K562 (cell line): ENCODE data around the gene MRPS6. TPM values are rescaled to one million over a fixed set of nuclear protein-coding genes. Genes with fewer than 3 reads are reported as not detected.

ENCODE experiments used
- ATAC-seq: fragments of 200-7000 bp; cut with Tn5 transposase; 3 replicates; pipeline ENCODE4 v1.9.1; 2020; ENCODE audit warnings: moderate library complexity
- BruUV-seq: library from RNA; stranded (reverse); fragments of 400-500 nt; replicated peaks from 2 replicates; lab custom pipeline; 2021; lab: Mats Ljungman, UMichigan
- CTCF ChIA-PET: fragments of 300-600 bp; formaldehyde crosslinking; extraction: SDS; loops from one replicate; lab custom pipeline; 2021; ENCODE audit warnings: low intra/inter-chr PET ratio; lab: Yijun Ruan, JAX
- POLR2A ChIA-PET: fragments of 300-600, 350-650 bp; sonication (Branson Sonifier 250); formaldehyde crosslinking; extraction: SDS; loops from one replicate; lab custom pipeline; 2021; ENCODE audit warnings: antibody characterized with exemption, inconsistent platforms; lab: Yijun Ruan, JAX
- DNase-seq, 4 experiments: peaks; one replicate each; pipeline versions ENCODE4 v3.0.0 to v3.0.0-alpha.2; 2011 to 2018; ENCODE audit warnings: low spot score in 3 of 4, mixed read lengths in 3 of 4; ENCODE audit errors: extremely low read depth in 1 of 4
- FAIRE-seq: peaks from 2 replicates; lab custom pipeline; 2011; peaks lifted over from hg19 to GRCh38; lab: Jason Lieb, UNC
- H2AFZ ChIP-seq: 2 replicates; pipeline ENCODE4 v1.6.0; 2011; ENCODE audit warnings: low read depth, low read length, control low read depth, inconsistent platforms
- H3K27ac ChIP-seq: fragments of 200-600 bp; 3 replicates; pipeline ENCODE4 v1.8.0; 2011; ENCODE audit warnings: low read depth, mild to moderate bottlenecking, control low read depth, inconsistent platforms, low read length, moderate library complexity, mixed read lengths; ENCODE audit errors: extremely low read depth
- H3K27me3 ChIP-seq, 2 experiments: fragments of 300-600 bp in 1 of 2; 2 replicates in 1 of 2; 3 replicates in 1 of 2; pipeline versions ENCODE4 v1.6.0 to v1.8.0; 2011; ENCODE audit warnings: inconsistent platforms in 2 of 2, low read length in 2 of 2, mild to moderate bottlenecking in 1 of 2, mixed read lengths in 1 of 2, moderate library complexity in 1 of 2; ENCODE audit not compliant: control insufficient read depth in 2 of 2, insufficient read depth in 2 of 2
- H3K36me3 ChIP-seq: fragments of 300-600 bp; 3 replicates; pipeline ENCODE4 v1.8.0; 2011; ENCODE audit warnings: mild to moderate bottlenecking, low read length, inconsistent platforms; ENCODE audit not compliant: control insufficient read depth, insufficient read depth
- H3K4me1 ChIP-seq, 2 experiments: fragments of 200-600 bp in 1 of 2; replicated peaks in 1 of 2; 2 replicates in 1 of 2; 3 replicates in 1 of 2; pipeline versions ENCODE4 v1.5.1 to v1.8.0; 2011; ENCODE audit warnings: inconsistent platforms in 2 of 2, low read length in 2 of 2, mild to moderate bottlenecking in 1 of 2, mixed read lengths in 1 of 2, moderate library complexity in 1 of 2; ENCODE audit not compliant: control insufficient read depth in 2 of 2, insufficient read depth in 2 of 2
- H3K4me2 ChIP-seq: 2 replicates; pipeline ENCODE4 v1.6.1; 2011; ENCODE audit warnings: low read length, control low read depth, inconsistent platforms, mixed read lengths; ENCODE audit not compliant: insufficient read depth
- H3K4me3 ChIP-seq: fragments of 200-600 bp; sonication (generic), shearing (Covaris generic); 2 replicates; pipeline ENCODE4 v1.5.1; 2016; ENCODE audit warnings: control low read depth, inconsistent platforms
- H3K79me2 ChIP-seq: fragments of 200-600 bp; 3 replicates; pipeline ENCODE4 v1.8.0; 2011; ENCODE audit warnings: low read length, inconsistent platforms; ENCODE audit not compliant: control insufficient read depth, insufficient read depth
- H3K9ac ChIP-seq, 2 experiments: 2 replicates each; pipeline versions ENCODE4 v1.6.0 to v1.6.1; 2011; ENCODE audit warnings: low read depth in 2 of 2, low read length in 2 of 2, control low read depth in 1 of 2, inconsistent platforms in 1 of 2, mild to moderate bottlenecking in 1 of 2, mixed read lengths in 1 of 2; ENCODE audit not compliant: insufficient read depth in 1 of 2
- H3K9me1 ChIP-seq: one replicate; pipeline ENCODE4 v1.6.0; 2011; ENCODE audit warnings: inconsistent platforms, mild to moderate bottlenecking, low read length, moderate library complexity; ENCODE audit not compliant: control insufficient read depth, insufficient read depth
- H3K9me3 ChIP-seq: replicated peaks from 2 replicates; pipeline ENCODE4 v1.5.1; 2011; ENCODE audit warnings: low read depth, low read length, inconsistent platforms; ENCODE audit not compliant: control insufficient read depth, insufficient read depth
- H4K20me1 ChIP-seq: replicated peaks from 2 replicates; pipeline ENCODE4 v1.6.1; 2011; ENCODE audit warnings: low read length, inconsistent platforms, mixed read lengths; ENCODE audit not compliant: control insufficient read depth, insufficient read depth
- BCLAF1 ChIP-seq, 2 experiments: fragments of 450-650 bp in 1 of 2; IDR thresholded peaks; 2 replicates each; pipeline ENCODE4 v1.6.1; 2011 to 2017; ENCODE audit warnings: low read depth in 2 of 2, antibody characterized with exemption in 1 of 2, borderline replicate concordance in 1 of 2, low read length in 1 of 2, mild to moderate bottlenecking in 1 of 2, mixed read lengths in 1 of 2; ENCODE audit not compliant: control insufficient read depth in 1 of 2
- CCAR2 ChIP-seq: fragments of 200-400 bp; formaldehyde crosslinking; IDR thresholded peaks from 2 replicates; pipeline ENCODE4 v1.6.1; 2017; ENCODE audit warnings: mild to moderate bottlenecking, low read depth, low read length
- EZH2 ChIP-seq: IDR thresholded peaks from 2 replicates; pipeline ENCODE4 v1.6.1; 2012; ENCODE audit warnings: low read depth, mild to moderate bottlenecking, inconsistent platforms, low read length, borderline replicate concordance
- FOXO4 ChIP-seq: fragments of 450-650 bp; formaldehyde crosslinking; IDR thresholded peaks from 2 replicates; pipeline ENCODE4 v1.4.0; 2020; ENCODE audit warnings: mild to moderate bottlenecking, moderate library complexity
- LEF1 ChIP-seq: fragments of 450-650 bp; IDR thresholded peaks from 2 replicates; pipeline ENCODE4 v1.6.1; 2016; ENCODE audit warnings: mild to moderate bottlenecking
- NCOR1 ChIP-seq: fragments of 450-650 bp; IDR thresholded peaks from 2 replicates; pipeline ENCODE4 v1.6.1; 2016; ENCODE audit warnings: mild to moderate bottlenecking, moderate library complexity
- POLR2H ChIP-seq: IDR thresholded peaks from 2 replicates; pipeline ENCODE4 v1.6.1; 2016; ENCODE audit warnings: missing genetic modification characterization, low read depth, mild to moderate bottlenecking, control low read depth, missing compliant biosample characterization, moderate library complexity
- PYGO2 ChIP-seq: fragments of 450-650 bp; IDR thresholded peaks from 2 replicates; pipeline ENCODE4 v1.6.1; 2016; ENCODE audit warnings: mild to moderate bottlenecking, missing genetic modification characterization, moderate library complexity, missing compliant biosample characterization
- TAF9B ChIP-seq: fragments of 450-650 bp; IDR thresholded peaks from 2 replicates; pipeline ENCODE4 v1.6.1; 2018; ENCODE audit warnings: mild to moderate bottlenecking; ENCODE audit not compliant: partially characterized antibody
- ZBTB5 ChIP-seq: fragments of 450-650 bp; IDR thresholded peaks from 2 replicates; pipeline ENCODE4 v1.6.1; 2017; ENCODE audit warnings: antibody characterized with exemption
- ZBTB8A ChIP-seq: fragments of 450-650 bp; IDR thresholded peaks from 2 replicates; pipeline ENCODE4 v1.6.1; 2018; ENCODE audit warnings: mild to moderate bottlenecking, moderate library complexity; ENCODE audit not compliant: partially characterized antibody
- ZFP1 ChIP-seq: fragments of 450-650 bp; formaldehyde crosslinking; IDR thresholded peaks from 2 replicates; pipeline ENCODE4 v1.4.0; 2020; ENCODE audit warnings: mild to moderate bottlenecking, mixed read lengths
- ZNF212 ChIP-seq: fragments of 450-650 bp; formaldehyde crosslinking; IDR thresholded peaks from 2 replicates; pipeline ENCODE4 v1.4.0; 2020; ENCODE audit warnings: mild to moderate bottlenecking
- ZNF551 ChIP-seq: fragments of 250-450 bp; sonication (Bioruptor Pico); IDR thresholded peaks from 2 replicates; pipeline ENCODE4 v1.5.0; 2021; ENCODE audit warnings: mild to moderate bottlenecking, moderate library complexity
- WGBS: fragments of 100-300 bp; shearing (Covaris generic); methylation state at CpG from one replicate; pipeline ENCODE4 v1.1.6; 2016; ENCODE audit warnings: low coverage, mixed read lengths; ENCODE audit not compliant: insufficient coverage; ENCODE audit errors: missing lambda C conversion rate; 5-methylcytosine and 5-hydroxymethylcytosine counted together
- in situ Hi-C: fragments of 300-500 bp; cut with MboI; formaldehyde crosslinking; loops from 4 replicates; pipeline ENCODE4 v1.15.0; 2018; ENCODE audit warnings: inconsistent platforms, mixed read lengths
- intact Hi-C: fragments of 100-400 bp; cut with micrococcal nuclease; formaldehyde crosslinking; loops from 2 replicates; pipeline ENCODE4 v1.14.2; 2022
- polyA plus RNA-seq, 8 experiments: library from polyadenylated mRNA; depleted of rRNA in 4 of 8; stranded (reverse) in 5 of 8; unstranded in 3 of 8; fragments of >200 nt; fragmentation: Nextera tagmentation in 2 of 8; fragmentation: Illumina TruSeq in 1 of 8; extraction: Ambion mirVana in 2 of 8; extraction: Trizol in 1 of 8; gene quantifications; 2 replicates each; pipeline versions ENCODE4 v1.2.1 to v1.2.3, GENCODE V29; 2011 to 2014; ENCODE audit warnings: inconsistent platforms in 1 of 8, missing spikeins in 1 of 8
- total RNA-seq, 7 experiments: library from RNA; depleted of rRNA in 6 of 7; stranded (reverse); fragments of >200 nt in 6 of 7; fragmentation: Illumina TruSeq in 2 of 7; extraction: Trizol in 2 of 7; gene quantifications; 2 replicates each; pipeline versions ENCODE4 v1.2.1 to v1.2.3, GENCODE V29; 2011 to 2021; ENCODE audit warnings: low replicate concordance in 1 of 7

Gene MRPS6
- total and polyA plus RNA-seq, 9 of the 15 experiments (the other 6 are each of a cell fraction or from before 2014, with no cell fraction given), result 26.1 to 72.0 (median 39.3) TPM

GRCh38 chr21:34046917-34047316 lies 26.5 kb upstream of the MRPS6 start:
- ATAC-seq, result no peak
- no peaks in the 10 kb centered on the region for H4K20me1 ChIP-seq
- FAIRE-seq, result no peak
- H3K27ac ChIP-seq, result no peak overlapping the region
- ChIA-PET CTCF (no interaction called here), POLR2A (no interaction called here)
- in situ Hi-C loops, result no loop called here
- no peak for DNase-seq
- intact Hi-C loops, result no loop called here
- no peak overlapping the region for H3K4me3 ChIP-seq
- H3K4me1 ChIP-seq, result no peaks in the 10 kb centered on the region; a peak in 1 of 5 replicates
- no peak overlapping the region for H3K9ac ChIP-seq
- no peaks in the 10 kb centered on the region for H3K79me2 ChIP-seq
- 28% methylated on average over 5 of the region's 6 CpGs for WGBS
- no peaks in the 10 kb centered on the region for H3K9me3 ChIP-seq
- no TSS peak for BruUV-seq
- no peak for TF ChIP-seq ZFP1 (CRISPR knock-in tag)
- no peak for TF ChIP-seq NCOR1
- TF ChIP-seq EZH2, result no peak
- no peak for TF ChIP-seq LEF1
- no peak for TF ChIP-seq ZBTB8A
- TF ChIP-seq BCLAF1 (IDR thresholded peaks at IDR 0.05; ENCODE audit: borderline replicate concordance in 1 of 2, control insufficient read depth in 1 of 2, low read depth in 2 of 2, low read length in 1 of 2), result no peak
- TF ChIP-seq PYGO2 (tag), result no peak
- no peak for TF ChIP-seq ZNF212 (CRISPR knock-in tag)
- no peak for TF ChIP-seq ZNF551 (CRISPR knock-in tag)
- no peak for TF ChIP-seq TAF9B
- no peak for TF ChIP-seq ZBTB5
- TF ChIP-seq POLR2H (tag), result no peak
- no peak for TF ChIP-seq CCAR2
- no peak for TF ChIP-seq FOXO4 (CRISPR knock-in tag)
- H3K4me2 ChIP-seq, result no peak overlapping the region
- no peak overlapping the region for H2AFZ ChIP-seq
- no peaks in the 10 kb centered on the region for H3K36me3 ChIP-seq
- peaks cover 0 to 6% of the 10 kb centered on the region in 2 experiments; a peak in 1 of 5 replicates for H3K27me3 ChIP-seq
- no peaks in the 10 kb centered on the region for H3K9me1 ChIP-seq
